ENCODE measurements around the gene FAM110D. TPM values are rescaled to one million over a fixed set of nuclear protein-coding genes. Genes with fewer than 3 reads are reported as not detected.

FAM110D gene
- total and polyA plus RNA-seq, 10 of the 15 experiments (the other 5 are each of a cell fraction or from before 2014, with no cell fraction given), result 0.06 TPM; not detected in 9

DNA sequence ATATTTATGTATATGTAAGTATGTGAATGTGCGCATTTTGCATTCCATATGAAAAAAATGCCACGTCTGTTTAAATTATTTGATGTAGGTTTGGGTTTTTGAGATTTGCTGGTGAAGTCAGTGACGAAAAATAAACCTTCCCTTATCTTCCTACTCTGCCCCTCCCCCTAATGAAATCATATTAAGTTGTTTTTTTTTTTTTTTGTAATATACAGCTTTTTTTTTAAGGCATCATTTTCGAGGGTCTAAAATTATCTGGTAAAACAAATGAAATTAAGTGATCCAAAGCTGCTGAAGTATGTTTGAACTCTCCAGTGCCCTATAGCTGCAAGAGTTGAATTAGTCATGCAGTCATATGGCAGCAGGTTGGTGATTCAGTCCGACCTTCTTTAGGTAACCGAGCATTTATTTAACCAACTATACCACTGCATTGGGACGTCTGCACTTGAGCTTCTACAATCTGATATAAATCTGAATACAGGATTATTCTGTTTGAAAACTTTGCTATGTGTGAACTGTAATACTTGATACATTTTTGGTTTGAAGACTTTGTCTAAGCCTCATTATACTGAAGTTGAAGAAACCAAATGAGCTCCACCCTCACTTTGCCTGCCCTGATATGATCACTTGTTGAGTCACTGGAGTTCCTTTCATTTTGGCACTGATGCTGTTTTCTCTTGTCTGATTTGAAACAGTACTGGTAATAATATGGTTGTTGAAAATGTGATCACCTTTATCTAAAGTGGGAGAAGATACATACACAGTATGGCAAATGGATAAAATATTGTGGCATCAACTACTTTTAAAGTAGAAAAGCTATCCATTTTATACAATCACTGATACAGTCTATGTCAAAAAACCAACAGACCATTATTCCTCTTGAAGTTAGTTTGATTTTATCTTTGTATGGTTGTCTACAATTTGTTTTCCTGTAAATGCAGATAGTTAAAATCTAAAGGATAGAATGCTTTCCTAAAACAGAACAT is 35.6 kb upstream of the FAM110D start:
- BruUV-seq (replicated peaks), result no TSS peak
- ChIA-PET POLR2A (interaction anchor here (0.6 to 1.1 kb wide), 2 partner anchors 10 to 315 kb away, joined by 3 to 4 read pairs; no protein-coding TSS in a partner anchor), RAD21 (ENCODE audit: unreplicated experiment) (interaction anchor here (0.5 to 2.2 kb wide), 3 partner anchors 12 to 23 kb away, joined by 3 to 13 read pairs (median 6); partner anchors contain the start of gene PDIK1L), SMC1A (ENCODE audit: uncharacterized antibody, unreplicated experiment) (interaction anchor here (0.6 to 2.3 kb wide), 8 partner anchors 11 to 110 kb away, joined by 3 to 14 read pairs (median 3); partner anchors contain the start of gene CEP85), CTCF (interaction anchor here (0.8 to 8.3 kb wide), 10 partner anchors 10 to 294 kb away, joined by 3 to 92 read pairs (median 3); partner anchors contain the start of gene CEP85)
- Histone ChIP-seq H3K36me3 (ENCODE audit: control insufficient read depth in 2 of 2, insufficient read depth in 2 of 2, low read length in 1 of 2) (peaks cover 0 to 6% of the 10 kb centered on the region in 2 experiments; a peak in 1 of 4 replicates), H3K9ac (ENCODE audit: control insufficient read depth, insufficient read depth, low read length) (no peak overlapping the region), H3K4me2 (ENCODE audit: control insufficient read depth, insufficient read depth) (no peak overlapping the region), H3K79me2 (ENCODE audit: control insufficient read depth, insufficient read depth, low read length) (no peaks in the 10 kb centered on the region; the same call in 1 of the 2 replicates), H3K27me3 (replicated peaks in 1 of 2; ENCODE audit: control insufficient read depth in 2 of 2, insufficient read depth in 2 of 2, low read length in 1 of 2) (no peaks in the 10 kb centered on the region), H3K27ac (ENCODE audit: control insufficient read depth, insufficient read depth) (no peak overlapping the region), H3K4me1 (ENCODE audit: control insufficient read depth, insufficient read depth, low read length) (peaks cover 4% of the 10 kb centered on the region), H3K4me3 (no peak overlapping the region), H3K9me3 (replicated peaks; ENCODE audit: control insufficient read depth, insufficient read depth, low read length) (no peaks in the 10 kb centered on the region), H2AFZ (ENCODE audit: control insufficient read depth, low read depth, low read length) (no peak overlapping the region), H4K20me1 (ENCODE audit: control insufficient read depth, insufficient read depth) (no peaks in the 10 kb centered on the region)
- DNase-seq (ENCODE audit: low read depth, low spot score), result no peak
- 88% methylated on average over 7 of the region's 7 CpGs for WGBS (ENCODE audit: insufficient coverage, insufficient replicate concordance, low lambda C conversion rate, missing lambda C conversion rate)
- no peak for ATAC-seq
- intact Hi-C loops (cut with micrococcal nuclease; ENCODE audit: unreplicated experiment), result no loop called here
- in situ Hi-C loops (cut with MboI), result no loop called here
- FAIRE-seq, result no peak
- TF ChIP-seq ZNF274 (IDR thresholded peaks at IDR 0.05; ENCODE audit: insufficient read depth, insufficient read length), result no peak
- TF ChIP-seq BRCA1 (IDR thresholded peaks at IDR 0.05; ENCODE audit: low read depth, low read length), result no peak
- TF ChIP-seq, protein P1, sequence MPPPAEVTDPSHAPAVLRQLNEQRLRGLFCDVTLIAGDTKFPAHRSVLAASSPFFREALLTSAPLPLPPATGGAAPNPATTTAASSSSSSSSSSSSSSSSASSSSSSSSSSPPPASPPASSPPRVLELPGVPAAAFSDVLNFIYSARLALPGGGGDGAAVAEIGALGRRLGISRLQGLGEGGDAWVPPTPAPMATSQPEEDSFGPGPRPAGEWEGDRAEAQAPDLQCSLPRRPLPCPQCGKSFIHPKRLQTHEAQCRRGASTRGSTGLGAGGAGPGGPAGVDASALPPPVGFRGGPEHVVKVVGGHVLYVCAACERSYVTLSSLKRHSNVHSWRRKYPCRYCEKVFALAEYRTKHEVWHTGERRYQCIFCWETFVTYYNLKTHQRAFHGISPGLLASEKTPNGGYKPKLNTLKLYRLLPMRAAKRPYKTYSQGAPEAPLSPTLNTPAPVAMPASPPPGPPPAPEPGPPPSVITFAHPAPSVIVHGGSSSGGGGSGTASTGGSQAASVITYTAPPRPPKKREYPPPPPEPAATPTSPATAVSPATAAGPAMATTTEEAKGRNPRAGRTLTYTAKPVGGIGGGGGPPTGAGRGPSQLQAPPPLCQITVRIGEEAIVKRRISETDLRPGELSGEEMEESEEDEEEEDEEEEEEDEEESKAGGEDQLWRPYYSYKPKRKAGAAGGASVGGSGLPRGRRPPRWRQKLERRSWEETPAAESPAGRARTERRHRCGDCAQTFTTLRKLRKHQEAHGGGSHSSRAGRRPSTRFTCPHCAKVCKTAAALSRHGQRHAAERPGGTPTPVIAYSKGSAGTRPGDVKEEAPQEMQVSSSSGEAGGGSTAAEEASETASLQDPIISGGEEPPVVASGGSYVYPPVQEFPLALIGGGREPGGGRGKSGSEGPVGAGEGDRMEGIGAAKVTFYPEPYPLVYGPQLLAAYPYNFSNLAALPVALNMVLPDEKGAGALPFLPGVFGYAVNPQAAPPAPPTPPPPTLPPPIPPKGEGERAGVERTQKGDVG (CRISPR knock-in tag; IDR thresholded peaks at IDR 0.05), result no peak
- no peak for TF ChIP-seq IRF4 (IDR thresholded peaks at IDR 0.05; ENCODE audit: low read depth, low read length)
- TF ChIP-seq KAT2A (conservative IDR thresholded peaks at IDR 0.05; ENCODE audit: control insufficient read depth, low read depth, low read length), result no peak
- TF ChIP-seq, protein P2, sequence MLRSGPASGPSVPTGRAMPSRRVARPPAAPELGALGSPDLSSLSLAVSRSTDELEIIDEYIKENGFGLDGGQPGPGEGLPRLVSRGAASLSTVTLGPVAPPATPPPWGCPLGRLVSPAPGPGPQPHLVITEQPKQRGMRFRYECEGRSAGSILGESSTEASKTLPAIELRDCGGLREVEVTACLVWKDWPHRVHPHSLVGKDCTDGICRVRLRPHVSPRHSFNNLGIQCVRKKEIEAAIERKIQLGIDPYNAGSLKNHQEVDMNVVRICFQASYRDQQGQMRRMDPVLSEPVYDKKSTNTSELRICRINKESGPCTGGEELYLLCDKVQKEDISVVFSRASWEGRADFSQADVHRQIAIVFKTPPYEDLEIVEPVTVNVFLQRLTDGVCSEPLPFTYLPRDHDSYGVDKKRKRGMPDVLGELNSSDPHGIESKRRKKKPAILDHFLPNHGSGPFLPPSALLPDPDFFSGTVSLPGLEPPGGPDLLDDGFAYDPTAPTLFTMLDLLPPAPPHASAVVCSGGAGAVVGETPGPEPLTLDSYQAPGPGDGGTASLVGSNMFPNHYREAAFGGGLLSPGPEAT (IDR thresholded peaks at IDR 0.05; ENCODE audit: low read depth), result no peak
- TF ChIP-seq, protein P3, sequence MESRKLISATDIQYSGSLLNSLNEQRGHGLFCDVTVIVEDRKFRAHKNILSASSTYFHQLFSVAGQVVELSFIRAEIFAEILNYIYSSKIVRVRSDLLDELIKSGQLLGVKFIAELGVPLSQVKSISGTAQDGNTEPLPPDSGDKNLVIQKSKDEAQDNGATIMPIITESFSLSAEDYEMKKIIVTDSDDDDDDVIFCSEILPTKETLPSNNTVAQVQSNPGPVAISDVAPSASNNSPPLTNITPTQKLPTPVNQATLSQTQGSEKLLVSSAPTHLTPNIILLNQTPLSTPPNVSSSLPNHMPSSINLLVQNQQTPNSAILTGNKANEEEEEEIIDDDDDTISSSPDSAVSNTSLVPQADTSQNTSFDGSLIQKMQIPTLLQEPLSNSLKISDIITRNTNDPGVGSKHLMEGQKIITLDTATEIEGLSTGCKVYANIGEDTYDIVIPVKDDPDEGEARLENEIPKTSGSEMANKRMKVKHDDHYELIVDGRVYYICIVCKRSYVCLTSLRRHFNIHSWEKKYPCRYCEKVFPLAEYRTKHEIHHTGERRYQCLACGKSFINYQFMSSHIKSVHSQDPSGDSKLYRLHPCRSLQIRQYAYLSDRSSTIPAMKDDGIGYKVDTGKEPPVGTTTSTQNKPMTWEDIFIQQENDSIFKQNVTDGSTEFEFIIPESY (IDR thresholded peaks at IDR 0.05), result no peak
- no peak for TF ChIP-seq ESRRA (IDR thresholded peaks at IDR 0.05; ENCODE audit: low read length)
- TF ChIP-seq, protein P4, sequence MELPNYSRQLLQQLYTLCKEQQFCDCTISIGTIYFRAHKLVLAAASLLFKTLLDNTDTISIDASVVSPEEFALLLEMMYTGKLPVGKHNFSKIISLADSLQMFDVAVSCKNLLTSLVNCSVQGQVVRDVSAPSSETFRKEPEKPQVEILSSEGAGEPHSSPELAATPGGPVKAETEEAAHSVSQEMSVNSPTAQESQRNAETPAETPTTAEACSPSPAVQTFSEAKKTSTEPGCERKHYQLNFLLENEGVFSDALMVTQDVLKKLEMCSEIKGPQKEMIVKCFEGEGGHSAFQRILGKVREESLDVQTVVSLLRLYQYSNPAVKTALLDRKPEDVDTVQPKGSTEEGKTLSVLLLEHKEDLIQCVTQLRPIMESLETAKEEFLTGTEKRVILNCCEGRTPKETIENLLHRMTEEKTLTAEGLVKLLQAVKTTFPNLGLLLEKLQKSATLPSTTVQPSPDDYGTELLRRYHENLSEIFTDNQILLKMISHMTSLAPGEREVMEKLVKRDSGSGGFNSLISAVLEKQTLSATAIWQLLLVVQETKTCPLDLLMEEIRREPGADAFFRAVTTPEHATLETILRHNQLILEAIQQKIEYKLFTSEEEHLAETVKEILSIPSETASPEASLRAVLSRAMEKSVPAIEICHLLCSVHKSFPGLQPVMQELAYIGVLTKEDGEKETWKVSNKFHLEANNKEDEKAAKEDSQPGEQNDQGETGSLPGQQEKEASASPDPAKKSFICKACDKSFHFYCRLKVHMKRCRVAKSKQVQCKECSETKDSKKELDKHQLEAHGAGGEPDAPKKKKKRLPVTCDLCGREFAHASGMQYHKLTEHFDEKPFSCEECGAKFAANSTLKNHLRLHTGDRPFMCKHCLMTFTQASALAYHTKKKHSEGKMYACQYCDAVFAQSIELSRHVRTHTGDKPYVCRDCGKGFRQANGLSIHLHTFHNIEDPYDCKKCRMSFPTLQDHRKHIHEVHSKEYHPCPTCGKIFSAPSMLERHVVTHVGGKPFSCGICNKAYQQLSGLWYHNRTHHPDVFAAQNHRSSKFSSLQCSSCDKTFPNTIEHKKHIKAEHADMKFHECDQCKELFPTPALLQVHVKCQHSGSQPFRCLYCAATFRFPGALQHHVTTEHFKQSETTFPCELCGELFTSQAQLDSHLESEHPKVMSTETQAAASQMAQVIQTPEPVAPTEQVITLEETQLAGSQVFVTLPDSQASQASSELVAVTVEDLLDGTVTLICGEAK (IDR thresholded peaks at IDR 0.05; ENCODE audit: borderline replicate concordance), result no peak
- no peak for TF ChIP-seq NFXL1 (IDR thresholded peaks at IDR 0.05; ENCODE audit: borderline replicate concordance)
